Keratinocyte (primary cell): ENCODE results near the gene FHDC1. TPM values are rescaled to one million over a fixed set of nuclear protein-coding genes. Genes with fewer than 3 reads are reported as not detected.

Source experiments
- DNase-seq: peaks from one replicate; pipeline ENCODE4 v3.0.0-alpha.2; 2011; ENCODE audit warnings: low read depth, missing footprints, low spot score
- FAIRE-seq: peaks from 2 replicates; lab custom pipeline; 2011; peaks lifted over from hg19 to GRCh38; lab: Jason Lieb, UNC
- H2AFZ ChIP-seq: 2 replicates; pipeline ENCODE4 v1.6.0; 2012; ENCODE audit warnings: low read length, control low read depth, inconsistent platforms; ENCODE audit not compliant: control insufficient read depth
- H3K27ac ChIP-seq: 2 replicates; pipeline ENCODE4 v1.5.1; 2011; ENCODE audit warnings: low read length; ENCODE audit not compliant: control insufficient read depth, insufficient read depth
- H3K27me3 ChIP-seq: 3 replicates; pipeline ENCODE4 v1.6.0; 2011; ENCODE audit warnings: low read length; ENCODE audit not compliant: control insufficient read depth, insufficient read depth; ENCODE audit errors: extremely low read depth
- H3K36me3 ChIP-seq, 2 experiments: 2 replicates in 1 of 2; 3 replicates in 1 of 2; pipeline ENCODE4 v1.5.1; 2011; ENCODE audit warnings: low read length in 2 of 2, mild to moderate bottlenecking in 1 of 2; ENCODE audit not compliant: control insufficient read depth in 2 of 2, insufficient read depth in 2 of 2; ENCODE audit errors: extremely low read depth in 1 of 2
- H3K4me1 ChIP-seq: 3 replicates; pipeline ENCODE4 v1.5.1; 2011; ENCODE audit warnings: low read length; ENCODE audit not compliant: control insufficient read depth, insufficient read depth; ENCODE audit errors: extremely low read depth
- H3K4me2 ChIP-seq: 3 replicates; pipeline ENCODE4 v1.6.0; 2011; ENCODE audit warnings: low read depth, low read length; ENCODE audit not compliant: control insufficient read depth, insufficient read depth; ENCODE audit errors: extremely low read depth
- H3K4me3 ChIP-seq, 3 experiments: fragments of 200-600 bp in 1 of 3; sonication (generic) in 1 of 3; 2 replicates in 2 of 3; 3 replicates in 1 of 3; pipeline ENCODE4 v1.5.1; 2011 to 2016; ENCODE audit warnings: low read length in 3 of 3, mild to moderate bottlenecking in 3 of 3, control low read depth in 2 of 3, inconsistent platforms in 1 of 3, low read depth in 1 of 3, mixed read lengths in 1 of 3, mixed run types in 1 of 3, moderate library complexity in 1 of 3; ENCODE audit not compliant: control insufficient read depth in 2 of 3, insufficient read depth in 2 of 3; ENCODE audit errors: extremely low read depth in 1 of 3
- H3K79me2 ChIP-seq: 2 replicates; pipeline ENCODE4 v1.6.0; 2012; ENCODE audit warnings: low read length; ENCODE audit not compliant: control insufficient read depth, insufficient read depth
- H3K9ac ChIP-seq: 3 replicates; pipeline ENCODE4 v1.6.0; 2011; ENCODE audit warnings: low read length; ENCODE audit not compliant: control insufficient read depth, insufficient read depth; ENCODE audit errors: extremely low read depth
- H3K9me1 ChIP-seq: 3 replicates; pipeline ENCODE4 v1.6.0; 2011; ENCODE audit warnings: low read length; ENCODE audit not compliant: control insufficient read depth, insufficient read depth; ENCODE audit errors: extremely low read depth
- H3K9me3 ChIP-seq: 2 replicates; pipeline ENCODE4 v1.5.1; 2012; ENCODE audit warnings: low read depth, low read length; ENCODE audit not compliant: control insufficient read depth
- H4K20me1 ChIP-seq: 3 replicates; pipeline ENCODE4 v1.6.0; 2011; ENCODE audit warnings: low read length; ENCODE audit not compliant: control insufficient read depth, insufficient read depth; ENCODE audit errors: extremely low read depth
- EZH2 ChIP-seq: IDR thresholded peaks from one replicate; pipeline ENCODE4 v1.6.1; 2012; ENCODE audit warnings: inconsistent platforms, mild to moderate bottlenecking, low read length, moderate library complexity
- dilution Hi-C: fragments of 300-500 bp; cut with MboI; formaldehyde crosslinking; loops from one replicate; pipeline ENCODE4 v1.7.0; 2020; ENCODE audit warnings: low sequenced_read_pairs; ENCODE audit not compliant: extremely low pct_ligation_motif_present
- polyA plus RNA-seq, 5 experiments: library from polyadenylated mRNA; depleted of rRNA in 3 of 5; stranded (reverse) in 3 of 5; stranded (forward) in 1 of 5; unstranded in 1 of 5; fragments of >200 nt; gene quantifications; 1 replicate in 1 of 5; 2 replicates in 3 of 5; 3 replicates in 1 of 5; pipeline versions ENCODE4 v1.2.1 to v1.2.3, GENCODE V29; 2011 to 2012; ENCODE audit warnings: missing spikeins in 2 of 5, low read depth in 1 of 5, low replicate concordance in 1 of 5
- TF ChIP-seq, protein P1 (sequence below), 3 experiments: IDR thresholded peaks in 1 of 3; conservative IDR thresholded peaks in 1 of 3; optimal IDR thresholded peaks in 1 of 3; 2 replicates in 2 of 3; 3 replicates in 1 of 3; pipeline versions ENCODE3 to v1.5.1; 2011; ENCODE audit warnings: low read length in 3 of 3, mild to moderate bottlenecking in 3 of 3, moderate library complexity in 2 of 3, control low read depth in 1 of 3, inconsistent platforms in 1 of 3; ENCODE audit not compliant: insufficient read depth in 2 of 3; ENCODE audit errors: extremely low read depth in 1 of 3

The FHDC1 gene
- polyA plus RNA-seq, 1 donor (not counting 4 experiments of a cell fraction or from before 2014, with no cell fraction given) = 1.6 TPM

GRCh38 chr4:153000076-153000420 lies 63.9 kb downstream of the FHDC1 start:
- H3K9me1 ChIP-seq = no peaks in the 10 kb centered on the region
- DNase-seq (no peak), FAIRE-seq (no peak)
- peaks cover 27% of the 10 kb centered on the region for H3K4me1 ChIP-seq
- H2AFZ ChIP-seq = no peak overlapping the region
- H3K79me2 ChIP-seq = no peaks in the 10 kb centered on the region
- H3K4me3 ChIP-seq = no peak overlapping the region
- H3K9me3 ChIP-seq = no peaks in the 10 kb centered on the region
- dilution Hi-C loops = no loop called here
- no peaks in the 10 kb centered on the region for H4K20me1 ChIP-seq
- H3K4me2 ChIP-seq = no peak overlapping the region
- TF ChIP-seq, protein P1, sequence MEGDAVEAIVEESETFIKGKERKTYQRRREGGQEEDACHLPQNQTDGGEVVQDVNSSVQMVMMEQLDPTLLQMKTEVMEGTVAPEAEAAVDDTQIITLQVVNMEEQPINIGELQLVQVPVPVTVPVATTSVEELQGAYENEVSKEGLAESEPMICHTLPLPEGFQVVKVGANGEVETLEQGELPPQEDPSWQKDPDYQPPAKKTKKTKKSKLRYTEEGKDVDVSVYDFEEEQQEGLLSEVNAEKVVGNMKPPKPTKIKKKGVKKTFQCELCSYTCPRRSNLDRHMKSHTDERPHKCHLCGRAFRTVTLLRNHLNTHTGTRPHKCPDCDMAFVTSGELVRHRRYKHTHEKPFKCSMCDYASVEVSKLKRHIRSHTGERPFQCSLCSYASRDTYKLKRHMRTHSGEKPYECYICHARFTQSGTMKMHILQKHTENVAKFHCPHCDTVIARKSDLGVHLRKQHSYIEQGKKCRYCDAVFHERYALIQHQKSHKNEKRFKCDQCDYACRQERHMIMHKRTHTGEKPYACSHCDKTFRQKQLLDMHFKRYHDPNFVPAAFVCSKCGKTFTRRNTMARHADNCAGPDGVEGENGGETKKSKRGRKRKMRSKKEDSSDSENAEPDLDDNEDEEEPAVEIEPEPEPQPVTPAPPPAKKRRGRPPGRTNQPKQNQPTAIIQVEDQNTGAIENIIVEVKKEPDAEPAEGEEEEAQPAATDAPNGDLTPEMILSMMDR (optimal IDR thresholded peaks at IDR 0.05 in 1 of 3, IDR thresholded peaks at IDR 0.05 in 1 of 3, conservative IDR thresholded peaks at IDR 0.05 in 1 of 3; ENCODE audit: extremely low read depth in 1 of 3, insufficient read depth in 2 of 3, low read length in 3 of 3) = no peak
- TF ChIP-seq EZH2 = no peak
- H3K36me3 ChIP-seq = no peaks in the 10 kb centered on the region
- H3K27ac ChIP-seq = no peak overlapping the region
- no peak overlapping the region for H3K9ac ChIP-seq
- no peaks in the 10 kb centered on the region for H3K27me3 ChIP-seq

GRCh38 chr4:153001626-153002025 lies 65.5 kb downstream of the FHDC1 start:
- no peak overlapping the region for H2AFZ ChIP-seq
- FAIRE-seq (no peak), DNase-seq (no peak)
- H3K79me2 ChIP-seq = no peaks in the 10 kb centered on the region
- H3K4me3 ChIP-seq = no peak overlapping the region
- dilution Hi-C loops = no loop called here
- no peak overlapping the region for H3K9ac ChIP-seq
- peaks cover 20% of the 10 kb centered on the region for H3K4me1 ChIP-seq
- H4K20me1 ChIP-seq = no peaks in the 10 kb centered on the region
- H3K27ac ChIP-seq = no peak overlapping the region
- H3K9me3 ChIP-seq = no peaks in the 10 kb centered on the region
- TF ChIP-seq EZH2 = no peak
- TF ChIP-seq, protein P1 (optimal IDR thresholded peaks at IDR 0.05 in 1 of 3, IDR thresholded peaks at IDR 0.05 in 1 of 3, conservative IDR thresholded peaks at IDR 0.05 in 1 of 3; ENCODE audit: extremely low read depth in 1 of 3, insufficient read depth in 2 of 3, low read length in 3 of 3) = no peak
- H3K36me3 ChIP-seq = no peaks in the 10 kb centered on the region
- H3K9me1 ChIP-seq = no peaks in the 10 kb centered on the region
- H3K4me2 ChIP-seq = no peak overlapping the region
- no peaks in the 10 kb centered on the region for H3K27me3 ChIP-seq
